ENCODE data around the gene ARFGEF3. TPM values are rescaled to one million over a fixed set of nuclear protein-coding genes. Genes with fewer than 3 reads are reported as not detected.

ARFGEF3 gene
- total RNA-seq, 8 experiments from 2014 or later: 1.3 to 21.2 (median 14.7) TPM

DNA sequence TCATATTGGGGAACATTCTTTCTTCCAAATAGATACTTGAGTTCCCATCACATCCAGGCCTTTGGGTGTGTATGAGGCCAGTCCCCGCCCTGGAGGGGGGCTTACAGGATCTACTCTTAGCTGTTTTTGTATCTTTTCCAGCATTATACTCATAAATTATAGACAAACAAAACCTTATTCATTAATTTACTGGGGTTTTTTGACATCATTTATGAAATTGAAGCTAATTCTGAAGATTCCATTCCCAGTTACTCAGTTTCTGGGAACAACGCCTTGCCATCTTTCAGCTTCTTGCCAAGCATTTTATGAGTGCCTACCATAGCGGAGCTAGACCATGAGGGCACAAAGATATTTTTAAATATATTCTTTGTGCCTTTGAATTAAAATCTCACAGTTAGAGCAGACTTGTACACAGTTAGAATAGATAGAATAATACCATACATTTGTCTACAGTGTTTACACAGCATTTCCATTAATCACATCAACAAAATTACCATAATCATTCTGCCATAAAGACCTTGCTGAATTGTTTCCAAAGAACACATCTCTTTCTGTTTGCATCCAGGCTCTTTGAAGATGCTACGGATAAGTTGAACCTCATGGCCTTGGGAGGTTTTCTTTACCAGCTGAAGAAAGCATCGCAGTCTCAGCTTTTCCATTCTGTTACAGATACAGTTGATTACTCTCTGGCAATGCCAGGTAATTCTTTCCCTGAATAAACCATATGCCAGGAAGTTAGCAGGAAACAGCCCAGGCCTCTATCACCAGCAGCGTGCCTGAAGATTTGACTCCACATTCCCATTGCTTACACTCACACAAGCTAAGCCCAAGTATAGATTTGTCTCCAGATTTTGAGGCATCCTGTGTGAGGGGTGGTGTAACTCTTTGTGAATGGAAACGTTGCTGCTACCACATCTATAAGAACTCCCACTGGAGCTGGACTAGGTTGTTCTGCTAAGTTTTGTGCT is 132.0 kb downstream of the ARFGEF3 start:
- H3K4me1 ChIP-seq (replicated peaks in 1 of 2): no peaks in the 10 kb centered on the region
- ATAC-seq (replicated peaks in 6 of 8): peak in 2 of 8 experiments; percentile 26 to 88
- in situ Hi-C loops (cut with MboI; ENCODE audit: low pct_unique_long_range_greater_than_20kb in 2 of 9, low sequenced_read_pairs in 9 of 9, unreplicated experiment in 9 of 9): loop anchor here in 2 of 9 experiments (25.0 kb wide), 2 partner anchors 181 to 281 kb away; partner anchors contain the start of gene PERP (in 1 of the 2)
- 26 to 93% (median 81%) methylated on average over 4 to 7 of the region's 7 CpGs; no CpG with 5 or more reads in 1 of the 10 experiments for WGBS, 10 experiments
- H3K4me3 ChIP-seq: no peak overlapping the region
- no peak overlapping the region for H3K27ac ChIP-seq

DNA sequence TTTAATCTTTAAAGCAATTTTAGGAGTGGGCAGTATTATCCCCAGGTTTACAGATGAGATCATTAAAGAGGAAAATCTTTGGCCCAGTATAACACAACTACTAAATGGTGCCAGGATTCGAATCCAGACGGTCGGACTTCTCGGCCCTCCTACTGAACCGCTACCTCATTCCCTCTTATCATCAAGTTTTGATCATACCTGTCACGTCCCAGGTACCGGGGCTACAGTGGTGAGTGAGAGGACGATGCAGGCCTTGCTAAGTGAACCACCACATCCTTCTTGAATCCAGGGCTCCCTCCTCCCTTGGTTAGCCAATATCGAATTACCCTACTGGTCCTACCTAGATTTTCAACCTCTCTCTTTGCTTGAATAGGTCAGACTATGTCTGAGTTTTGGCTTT is 134.6 kb downstream of the ARFGEF3 start:
- no peak for ATAC-seq (replicated peaks in 6 of 8)
- no peaks in the 10 kb centered on the region for H3K4me1 ChIP-seq (replicated peaks in 1 of 2)
- in situ Hi-C loops (cut with MboI; ENCODE audit: low pct_unique_long_range_greater_than_20kb in 2 of 9, low sequenced_read_pairs in 9 of 9, unreplicated experiment in 9 of 9): loop anchor here in 2 of 9 experiments (25.0 kb wide), 2 partner anchors 184 to 284 kb away; partner anchors contain the start of gene PERP (in 1 of the 2)
- no peak overlapping the region for H3K4me3 ChIP-seq
- H3K27ac ChIP-seq: no peak overlapping the region
- WGBS, 10 experiments: 72 to 100% (median 92%) methylated on average over 1 to 8 of the region's 9 CpGs; no CpG with 5 or more reads in 2 of the 10 experiments

DNA sequence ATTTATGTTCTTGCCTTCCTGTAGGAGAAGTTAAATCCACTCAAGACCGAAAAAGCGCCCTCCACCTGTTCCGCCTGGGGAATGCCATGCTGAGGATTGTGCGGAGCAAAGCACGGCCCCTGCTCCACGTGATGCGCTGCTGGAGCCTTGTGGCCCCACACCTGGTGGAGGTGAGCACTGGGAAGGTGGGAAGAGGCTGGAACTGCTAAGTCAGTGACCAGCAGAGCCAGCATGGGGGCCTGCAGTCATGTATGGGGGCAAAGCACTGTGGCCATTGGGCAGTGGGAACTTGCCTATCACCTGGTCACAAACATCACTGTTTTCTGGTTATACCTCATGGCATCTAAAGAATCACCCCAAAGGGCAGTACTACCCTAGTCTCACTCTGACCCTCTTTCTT is 135.0 kb downstream of the ARFGEF3 start:
- Histone ChIP-seq H3K27ac (no peak overlapping the region), H3K4me3 (no peak overlapping the region), H3K4me1 (replicated peaks in 1 of 2) (no peaks in the 10 kb centered on the region)
- ATAC-seq (replicated peaks in 6 of 8): no peak
- in situ Hi-C loops (cut with MboI; ENCODE audit: low pct_unique_long_range_greater_than_20kb in 2 of 9, low sequenced_read_pairs in 9 of 9, unreplicated experiment in 9 of 9): loop anchor here in 2 of 9 experiments (25.0 kb wide), 2 partner anchors 184 to 284 kb away; partner anchors contain the start of gene PERP (in 1 of the 2)
- 90 to 100% (median 98%) methylated on average over 2 to 6 of the region's 7 CpGs; no CpG with 5 or more reads in 4 of the 10 experiments for WGBS, 10 experiments

DNA sequence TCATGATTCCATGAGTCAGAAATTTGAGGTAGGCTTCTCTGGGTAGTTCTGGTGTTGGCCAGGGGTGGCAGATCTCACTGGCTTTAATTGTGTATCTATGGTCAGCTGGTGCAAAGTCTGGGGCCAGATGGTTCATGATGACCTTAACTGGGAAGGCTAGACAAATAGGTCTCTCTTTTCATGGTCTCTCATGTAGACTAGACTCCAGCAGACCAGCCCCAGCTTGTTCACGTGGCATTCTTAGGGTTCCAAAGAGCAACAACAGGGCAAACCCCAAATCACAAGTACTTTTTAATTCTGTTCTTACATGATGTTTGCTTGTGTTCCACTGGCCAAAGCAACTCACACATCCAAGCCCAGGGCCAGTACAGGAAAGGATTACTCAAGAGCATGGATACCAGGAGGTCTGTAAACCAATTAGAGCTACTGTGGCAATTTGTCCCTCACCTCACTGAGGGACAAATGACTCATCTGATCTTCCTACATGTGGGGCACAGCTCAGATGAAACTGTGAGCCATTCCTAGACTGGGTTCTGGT is 136.1 kb downstream of the ARFGEF3 start:
- Histone ChIP-seq H3K27ac (no peak overlapping the region), H3K4me1 (replicated peaks in 1 of 2) (no peaks in the 10 kb centered on the region), H3K4me3 (no peak overlapping the region)
- in situ Hi-C loops (cut with MboI; ENCODE audit: low pct_unique_long_range_greater_than_20kb in 2 of 9, low sequenced_read_pairs in 9 of 9, unreplicated experiment in 9 of 9): loop anchor here in 2 of 9 experiments (25.0 kb wide), 2 partner anchors 186 to 286 kb away; partner anchors contain the start of gene PERP (in 1 of the 2)
- ATAC-seq (replicated peaks in 6 of 8): no peak
- 33 to 100% (median 60%) methylated on average over 1 of the region's 1 CpG; no CpG with 5 or more reads in 3 of the 10 experiments for WGBS, 10 experiments

DNA sequence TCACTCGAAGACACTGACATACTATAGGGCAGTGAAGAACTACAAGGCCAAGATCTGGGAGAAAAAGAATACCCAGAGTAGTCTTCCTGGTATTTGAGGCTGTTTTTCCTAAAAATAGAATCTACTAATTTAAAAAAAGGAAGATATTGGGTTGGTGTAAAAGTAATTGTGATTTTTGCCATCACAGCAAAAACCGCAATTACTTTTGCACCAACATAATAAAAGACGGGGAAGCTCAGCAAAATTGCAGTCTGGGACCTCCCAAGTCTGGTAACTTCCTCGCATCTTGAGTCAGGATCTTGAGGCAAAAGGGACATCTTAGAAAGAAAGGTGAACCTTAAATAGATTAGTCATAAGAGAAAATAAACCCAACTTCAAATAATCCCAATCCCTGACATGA is 138.7 kb downstream of the ARFGEF3 start:
- no peak for ATAC-seq (replicated peaks in 6 of 8)
- WGBS, 10 experiments: 74 to 100% (median 95%) methylated on average over 3 to 4 of the region's 4 CpGs; no CpG with 5 or more reads in 1 of the 10 experiments
- in situ Hi-C loops (cut with MboI; ENCODE audit: low pct_unique_long_range_greater_than_20kb in 2 of 9, low sequenced_read_pairs in 9 of 9, unreplicated experiment in 9 of 9): no loop called here

DNA sequence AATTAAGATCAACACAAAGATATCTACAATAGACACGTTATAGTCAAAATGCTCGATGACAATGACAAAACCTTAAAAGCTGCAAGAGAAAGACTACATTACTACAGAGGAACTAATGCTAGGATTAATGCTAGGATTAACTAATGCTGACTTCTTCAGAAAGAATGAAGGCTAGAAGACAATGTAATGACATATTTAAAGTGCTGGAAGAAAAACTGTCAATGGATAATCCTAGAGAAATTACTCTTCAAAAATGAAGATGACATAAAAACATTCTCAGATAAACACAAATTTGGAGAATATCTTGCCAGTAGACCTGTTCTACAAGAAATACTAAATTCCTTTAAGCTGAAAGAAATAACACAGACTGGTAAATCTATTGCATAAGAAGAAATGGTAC is 140.8 kb downstream of the ARFGEF3 start:
- ATAC-seq (replicated peaks in 6 of 8): no peak
- in situ Hi-C loops (cut with MboI; ENCODE audit: low pct_unique_long_range_greater_than_20kb in 2 of 9, low sequenced_read_pairs in 9 of 9, unreplicated experiment in 9 of 9): no loop called here
- no peak overlapping the region for H3K4me3 ChIP-seq
- H3K27ac ChIP-seq: no peak overlapping the region
- WGBS, 10 experiments: 57 to 100% (median 94%) methylated on average over 2 of the region's 2 CpGs; no CpG with 5 or more reads in 1 of the 10 experiments
- no peaks in the 10 kb centered on the region for H3K4me1 ChIP-seq (replicated peaks in 1 of 2)

More for the DNA sequence above, 138.7 kb downstream of the ARFGEF3 start:
- no peak overlapping the region for H3K27ac ChIP-seq
- no peak overlapping the region for H3K4me3 ChIP-seq
- no peaks in the 10 kb centered on the region for H3K4me1 ChIP-seq (replicated peaks in 1 of 2)

DNA sequence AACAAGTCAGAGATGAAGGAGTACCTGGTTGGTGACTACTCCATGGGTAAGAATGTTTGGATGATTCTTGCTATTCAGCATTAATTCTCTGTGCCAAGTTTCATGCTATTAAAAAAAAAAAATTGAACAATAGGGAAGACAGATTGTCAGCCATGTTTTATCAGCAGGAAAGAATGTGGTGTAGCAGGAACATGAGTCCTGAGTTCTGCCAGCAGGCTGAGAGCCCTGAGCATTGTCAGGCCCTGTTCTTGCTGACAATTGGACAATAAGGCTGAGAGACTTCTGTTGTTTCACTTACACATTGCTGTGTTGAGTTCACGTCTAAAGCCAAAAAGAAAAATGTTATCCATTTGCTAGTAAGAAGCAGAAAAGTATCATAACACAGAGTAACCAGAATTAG is 145.6 kb downstream of the ARFGEF3 start:
- Histone ChIP-seq H3K4me1 (replicated peaks in 1 of 2) (peaks cover 0 to 14% of the 10 kb centered on the region in 2 donors), H3K27ac (no peak overlapping the region), H3K4me3 (no peak overlapping the region)
- ATAC-seq (replicated peaks in 6 of 8): no peak
- in situ Hi-C loops (cut with MboI; ENCODE audit: low pct_unique_long_range_greater_than_20kb in 2 of 9, low sequenced_read_pairs in 9 of 9, unreplicated experiment in 9 of 9): no loop called here
- whole genome bisulfite sequencing, 10 experiments: 0 to 86% (median 43%) methylated on average over 1 of the region's 1 CpG; no CpG with 5 or more reads in 3 of the 10 experiments

DNA sequence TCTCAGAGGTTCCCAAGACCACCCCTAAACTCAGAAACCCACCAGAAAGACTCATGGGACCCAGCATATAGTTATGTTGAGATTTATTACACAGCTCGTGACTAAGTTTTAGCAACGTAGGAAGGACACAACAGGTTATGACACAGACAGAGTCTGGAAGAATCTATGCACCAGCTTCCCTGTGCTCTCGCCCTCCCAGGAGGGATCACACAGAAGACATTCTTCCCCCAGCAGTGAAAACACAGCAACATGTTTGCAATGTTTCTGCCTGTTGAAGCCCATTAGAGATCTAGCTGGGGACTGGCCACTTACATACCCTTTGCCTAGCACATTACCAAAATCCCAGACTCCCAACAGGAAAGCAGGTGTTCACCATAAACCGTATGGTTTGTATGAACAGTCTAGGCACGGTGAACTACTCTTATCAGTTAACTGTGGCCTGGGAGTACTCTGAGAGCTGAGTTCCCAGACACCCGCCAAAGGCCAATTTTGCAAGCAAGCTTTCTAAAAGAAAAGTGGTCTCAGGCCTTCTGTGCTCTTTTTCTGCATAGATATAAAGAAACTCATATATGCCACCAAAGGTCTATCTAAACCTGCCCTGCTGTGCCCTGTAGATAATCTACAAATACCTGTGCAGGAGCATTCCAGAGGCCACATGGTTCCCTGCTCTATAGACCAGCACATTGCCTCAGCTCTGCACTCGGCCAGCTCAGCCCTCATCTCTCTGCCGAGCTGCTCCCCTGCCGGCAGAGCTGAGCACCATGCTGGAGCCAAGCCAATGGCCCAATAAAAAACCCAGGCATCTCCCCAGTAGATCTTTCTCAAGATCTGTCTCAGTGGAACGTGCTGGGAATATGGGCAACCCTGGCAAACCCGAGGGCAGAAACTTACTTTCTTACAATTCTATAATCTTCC is 146.3 kb downstream of the ARFGEF3 start:
- Histone ChIP-seq H3K4me1 (replicated peaks in 1 of 2) (peaks cover 0 to 14% of the 10 kb centered on the region in 2 donors), H3K27ac (no peak overlapping the region), H3K4me3 (no peak overlapping the region)
- peak in 3 of 8 experiments; percentile 53 to 75 (median 66) for ATAC-seq (replicated peaks in 6 of 8)
- WGBS, 10 experiments: 51 to 100% (median 69%) methylated on average over 1 to 10 of the region's 11 CpGs
- in situ Hi-C loops (cut with MboI; ENCODE audit: low pct_unique_long_range_greater_than_20kb in 2 of 9, low sequenced_read_pairs in 9 of 9, unreplicated experiment in 9 of 9): no loop called here

DNA sequence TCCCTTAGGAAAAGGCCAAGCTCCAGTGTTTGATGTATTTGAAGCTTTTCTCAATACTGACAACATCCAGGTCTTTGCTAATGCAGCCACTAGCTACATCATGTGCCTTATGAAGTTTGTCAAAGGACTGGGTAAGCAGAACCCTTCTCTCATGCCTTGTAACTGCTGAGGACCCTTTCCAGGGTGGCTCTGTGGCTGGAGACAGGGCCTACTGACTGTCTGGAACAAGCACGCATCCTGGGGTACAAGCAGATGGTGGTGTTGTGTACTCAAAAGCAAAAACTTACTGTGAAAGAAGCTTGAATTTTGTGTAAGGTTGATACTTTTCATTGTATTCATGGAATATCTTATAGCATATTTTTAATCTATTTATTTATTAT is 147.0 kb downstream of the ARFGEF3 start:
- no peak for ATAC-seq (replicated peaks in 6 of 8)
- peaks cover 0 to 14% of the 10 kb centered on the region in 2 donors for H3K4me1 ChIP-seq (replicated peaks in 1 of 2)
- H3K4me3 ChIP-seq: no peak overlapping the region
- WGBS, 10 experiments: 89 to 100% (median 100%) methylated on average over 1 of the region's 1 CpG; no CpG with 5 or more reads in 5 of the 10 experiments
- in situ Hi-C loops (cut with MboI; ENCODE audit: low pct_unique_long_range_greater_than_20kb in 2 of 9, low sequenced_read_pairs in 9 of 9, unreplicated experiment in 9 of 9): no loop called here
- no peak overlapping the region for H3K27ac ChIP-seq

DNA sequence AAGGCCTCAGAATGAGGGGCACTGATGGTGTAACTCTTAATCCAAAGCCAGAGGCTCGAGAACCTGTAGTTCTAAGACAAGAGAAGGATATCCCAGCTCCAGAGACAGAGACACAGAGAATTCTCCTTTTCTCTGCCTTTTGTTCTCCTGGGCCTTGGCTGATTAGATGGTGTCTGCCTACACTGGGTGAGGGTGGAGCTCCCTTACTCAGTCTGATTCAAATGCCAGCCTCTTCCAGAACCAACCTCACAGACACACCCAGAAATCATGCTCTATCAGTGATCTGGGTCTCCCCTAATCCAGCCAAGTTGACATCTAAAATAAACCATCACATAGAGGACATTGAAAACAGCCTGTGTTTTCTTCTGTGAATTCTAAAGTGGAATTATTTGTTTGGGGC is 148.0 kb downstream of the ARFGEF3 start:
- Histone ChIP-seq H3K4me1 (replicated peaks in 1 of 2) (peaks cover 0 to 14% of the 10 kb centered on the region in 2 donors), H3K4me3 (no peak overlapping the region), H3K27ac (no peak overlapping the region)
- in situ Hi-C loops (cut with MboI; ENCODE audit: low pct_unique_long_range_greater_than_20kb in 2 of 9, low sequenced_read_pairs in 9 of 9, unreplicated experiment in 9 of 9): no loop called here
- ATAC-seq (replicated peaks in 6 of 8): no peak
- WGBS, 10 experiments: 0 to 100% (median 67%) methylated on average over 1 of the region's 1 CpG; no CpG with 5 or more reads in 5 of the 10 experiments

DNA sequence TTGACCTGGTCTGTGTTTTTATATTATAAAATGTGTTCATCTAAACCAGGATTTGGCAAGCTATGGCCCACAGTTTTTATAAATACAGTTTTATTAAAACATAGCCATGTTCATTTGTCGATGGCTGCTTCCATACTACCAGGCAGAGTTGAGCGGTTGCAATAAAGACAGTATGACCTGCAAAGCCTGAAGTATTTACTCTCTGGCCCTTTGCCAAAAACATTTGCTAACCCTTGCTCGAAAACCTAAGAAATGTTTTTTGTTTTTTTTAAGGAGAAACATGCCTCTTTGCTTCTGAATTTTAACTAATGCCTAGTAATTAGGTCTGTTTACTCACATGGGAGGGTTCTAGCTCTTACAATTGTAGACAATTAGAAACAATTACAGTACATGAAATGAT is 148.6 kb downstream of the ARFGEF3 start:
- H3K4me3 ChIP-seq: no peak overlapping the region
- in situ Hi-C loops (cut with MboI; ENCODE audit: low pct_unique_long_range_greater_than_20kb in 2 of 9, low sequenced_read_pairs in 9 of 9, unreplicated experiment in 9 of 9): no loop called here
- no peak overlapping the region for H3K27ac ChIP-seq
- peaks cover 0 to 14% of the 10 kb centered on the region in 2 donors for H3K4me1 ChIP-seq (replicated peaks in 1 of 2)
- ATAC-seq (replicated peaks in 6 of 8): no peak
- 29 to 100% (median 90%) methylated on average over 1 to 3 of the region's 3 CpGs; no CpG with 5 or more reads in 1 of the 10 experiments for WGBS, 10 experiments

DNA sequence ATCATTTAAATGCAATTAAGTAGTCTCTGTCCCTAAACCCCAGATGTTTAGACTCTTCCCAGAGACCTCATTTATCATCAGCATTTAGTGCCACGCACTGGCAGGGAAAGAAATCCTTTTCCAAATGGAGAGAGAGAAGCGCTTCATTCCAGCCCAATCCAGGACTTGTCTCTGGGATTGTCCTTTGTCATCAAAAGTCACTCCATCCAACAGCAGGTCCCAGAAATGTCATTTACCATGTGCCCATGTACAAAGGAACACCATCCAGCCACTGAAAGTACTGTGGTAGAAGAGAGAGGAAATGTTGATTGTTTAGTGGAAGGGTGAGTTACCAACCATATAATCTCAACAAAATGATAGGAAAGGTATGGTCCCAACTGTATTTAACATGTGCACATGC is 149.1 kb downstream of the ARFGEF3 start:
- peaks cover 0 to 14% of the 10 kb centered on the region in 2 donors for H3K4me1 ChIP-seq (replicated peaks in 1 of 2)
- no peak overlapping the region for H3K4me3 ChIP-seq
- ATAC-seq (replicated peaks in 6 of 8): peak in 4 of 8 experiments; percentile 26 to 67 (median 33)
- H3K27ac ChIP-seq: no peak overlapping the region
- in situ Hi-C loops (cut with MboI; ENCODE audit: low pct_unique_long_range_greater_than_20kb in 2 of 9, low sequenced_read_pairs in 9 of 9, unreplicated experiment in 9 of 9): no loop called here
- WGBS, 10 experiments: 63 to 100% (median 82%) methylated on average over 1 to 2 of the region's 2 CpGs

Data from motor neuron (in vitro differentiated cells).